Body of pancreas (tissue), 4 donors: Measurements from ENCODE around the gene SMURF2. TPM values are rescaled to one million over a fixed set of nuclear protein-coding genes. Genes with fewer than 3 reads are reported as not detected.

ENCODE experiments used
- ATAC-seq: fragments of 150-250 bp; one replicate; pipeline ENCODE4 v1.9.1; 2016
- DNase-seq, 4 donors: peaks; one replicate each; pipeline ENCODE4 v3.0.0-alpha.2; 2019
- H3K27ac ChIP-seq, 4 donors: fragments of 200-600 bp; sonication (generic); 1 replicate in 3 of 4; 2 replicates in 1 of 4; pipeline versions ENCODE4 v1.5.1 to v1.6.1; 2016 to 2019; ENCODE audit warnings: mild to moderate bottlenecking in 1 of 4, mixed read lengths in 1 of 4, moderate library complexity in 1 of 4
- H3K27me3 ChIP-seq, 2 donors: fragments of 200-600 bp; sonication (generic); one replicate each; pipeline ENCODE4 v1.6.0; 2016; ENCODE audit warnings: mild to moderate bottlenecking in 1 of 2
- H3K36me3 ChIP-seq, 2 donors: fragments of 200-600 bp; sonication (generic); replicated peaks in 1 of 2; 2 replicates each; pipeline ENCODE4 v1.5.1; 2016; ENCODE audit warnings: low read depth in 2 of 2; ENCODE audit not compliant: insufficient read depth in 1 of 2
- H3K4me1 ChIP-seq: fragments of 200-600 bp; sonication (generic); one replicate; pipeline ENCODE4 v1.6.0; 2016
- H3K4me3 ChIP-seq, 2 donors: fragments of 200-600 bp; sonication (generic); 1 replicate in 1 of 2; 2 replicates in 1 of 2; pipeline ENCODE4 v1.5.1; 2016 to 2019
- H3K9me3 ChIP-seq, 3 donors: fragments of 200-600 bp; sonication (generic); 1 replicate in 2 of 3; 2 replicates in 1 of 3; pipeline ENCODE4 v1.5.1; 2016
- CTCF ChIP-seq, 7 experiments: fragments of 450-650 bp in 4 of 7; fragments of 200-600 bp in 3 of 7; sonication (generic) in 3 of 7; IDR thresholded peaks; one replicate each; pipeline ENCODE4 v1.5.1; 2016 to 2019; ENCODE audit warnings: antibody characterized with exemption in 7 of 7
- POLR2A ChIP-seq, 3 donors: fragments of 450-650 bp; IDR thresholded peaks; one replicate each; pipeline ENCODE4 v1.6.1; 2016; ENCODE audit warnings: antibody characterized with exemption in 3 of 3, mild to moderate bottlenecking in 2 of 3
- WGBS, 2 donors: methylation state at CpG; one replicate each; pipeline ENCODE4 v1.1.5; 2017; 5-methylcytosine and 5-hydroxymethylcytosine counted together
- intact Hi-C: fragments of 100-400 bp; cut with DNase I; formaldehyde crosslinking; loops from one replicate; pipeline ENCODE4 v1.15.1; 2023
- total RNA-seq, 2 donors: library from RNA; depleted of rRNA; stranded (reverse); fragments of >200 nt; gene quantifications; one replicate each; pipeline ENCODE4 v1.1.0, GENCODE V29; 2016

Gene SMURF2
- total RNA-seq, 2 donors from 2014 or later = 10.6 to 15.5 TPM

- intact Hi-C loops = no loop called here
- ATAC-seq (no peak), DNase-seq (no peak)
- H3K4me3 ChIP-seq = no peak overlapping the region
- H3K36me3 ChIP-seq = no peaks in the 10 kb centered on the region
- H3K27me3 ChIP-seq = no peaks in the 10 kb centered on the region
- no peak for TF ChIP-seq POLR2A (IDR thresholded peaks at IDR 0.05)
- no peak for TF ChIP-seq CTCF (IDR thresholded peaks at IDR 0.05)
- WGBS, 2 donors = 87% methylated on average over 4 of the region's 4 CpGs
- peaks cover 40% of the 10 kb centered on the region for H3K4me1 ChIP-seq
- no peak overlapping the region for H3K27ac ChIP-seq
- no peaks in the 10 kb centered on the region for H3K9me3 ChIP-seq
Measured at GRCh38 chr17:64622931-64623654, 39.0 kb downstream of the SMURF2 start.

DNA sequence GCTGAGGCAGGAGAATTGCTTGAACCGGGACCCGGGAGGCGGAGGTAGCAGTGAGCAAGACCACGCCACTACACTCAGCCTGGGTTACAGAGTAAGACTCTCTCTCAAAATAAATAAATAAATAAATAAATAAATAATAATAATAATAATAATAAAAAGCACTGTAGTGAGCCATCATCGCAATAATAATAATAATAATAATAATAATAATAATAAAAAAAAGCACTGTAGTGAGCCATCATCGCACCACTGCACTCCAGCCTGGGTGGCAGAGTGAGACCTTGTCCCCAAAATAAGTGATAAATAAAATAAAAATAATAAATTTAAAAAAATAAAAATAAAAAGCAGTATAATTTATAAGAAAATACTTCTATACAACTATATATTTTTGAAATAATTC is 40.3 kb downstream of the SMURF2 start:
- intact Hi-C loops = no loop called here
- Histone ChIP-seq H3K27me3 (no peaks in the 10 kb centered on the region), H3K4me1 (peaks cover 31% of the 10 kb centered on the region), H3K27ac (no peak overlapping the region), H3K4me3 (no peak overlapping the region), H3K9me3 (no peaks in the 10 kb centered on the region), H3K36me3 (no peaks in the 10 kb centered on the region)
- 85 to 95% methylated on average over 6 of the region's 6 CpGs for WGBS, 2 donors
- DNase-seq (no peak), ATAC-seq (no peak)
- TF ChIP-seq POLR2A (IDR thresholded peaks at IDR 0.05) (no peak), CTCF (IDR thresholded peaks at IDR 0.05) (no peak)

DNA sequence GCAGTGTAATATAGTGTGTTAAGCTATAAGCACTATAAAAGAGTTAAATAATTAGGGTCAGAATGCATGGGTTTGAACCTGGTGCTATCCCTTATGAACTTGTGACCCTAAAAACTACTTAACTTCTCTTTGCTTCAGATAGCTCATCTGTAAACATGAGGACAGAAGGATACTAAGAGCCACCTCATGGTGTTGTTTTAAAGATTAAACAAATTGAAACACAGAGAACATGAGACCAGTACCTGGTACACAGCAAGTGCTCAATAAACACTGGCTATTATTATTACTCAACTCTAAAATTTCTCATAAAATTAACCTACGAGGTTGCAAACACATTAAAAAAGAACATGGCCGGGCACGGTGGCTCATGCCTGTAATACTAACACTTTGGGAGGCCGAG is 43.3 kb downstream of the SMURF2 start:
- Histone ChIP-seq H3K9me3 (no peaks in the 10 kb centered on the region), H3K4me1 (peaks cover 25% of the 10 kb centered on the region), H3K27ac (no peak overlapping the region), H3K4me3 (no peak overlapping the region), H3K27me3 (no peaks in the 10 kb centered on the region), H3K36me3 (no peaks in the 10 kb centered on the region)
- 94 to 100% methylated on average over 4 of the region's 4 CpGs for WGBS, 2 donors
- DNase-seq (no peak), ATAC-seq (no peak)
- intact Hi-C loops = no loop called here
- TF ChIP-seq POLR2A (IDR thresholded peaks at IDR 0.05) = no peak
- TF ChIP-seq CTCF (IDR thresholded peaks at IDR 0.05) = no peak

GRCh38 chr17:64617125-64617780 is 44.9 kb downstream of the SMURF2 start:
- WGBS, 2 donors = 91 to 92% methylated on average over 5 of the region's 5 CpGs
- no peak for DNase-seq
- no peaks in the 10 kb centered on the region for H3K36me3 ChIP-seq
- no peak overlapping the region for H3K27ac ChIP-seq
- H3K4me3 ChIP-seq = no peak overlapping the region
- no peak for ATAC-seq
- TF ChIP-seq CTCF (IDR thresholded peaks at IDR 0.05) = no peak
- TF ChIP-seq POLR2A (IDR thresholded peaks at IDR 0.05) = no peak
- no peaks in the 10 kb centered on the region for H3K27me3 ChIP-seq
- H3K4me1 ChIP-seq = peaks cover 25% of the 10 kb centered on the region
- intact Hi-C loops = no loop called here
- H3K9me3 ChIP-seq = no peaks in the 10 kb centered on the region
